Measurements from ENCODE around the gene DAGLA. TPM values are rescaled to one million over a fixed set of nuclear protein-coding genes. Genes with fewer than 3 reads are reported as not detected.

Gene DAGLA, protein sequence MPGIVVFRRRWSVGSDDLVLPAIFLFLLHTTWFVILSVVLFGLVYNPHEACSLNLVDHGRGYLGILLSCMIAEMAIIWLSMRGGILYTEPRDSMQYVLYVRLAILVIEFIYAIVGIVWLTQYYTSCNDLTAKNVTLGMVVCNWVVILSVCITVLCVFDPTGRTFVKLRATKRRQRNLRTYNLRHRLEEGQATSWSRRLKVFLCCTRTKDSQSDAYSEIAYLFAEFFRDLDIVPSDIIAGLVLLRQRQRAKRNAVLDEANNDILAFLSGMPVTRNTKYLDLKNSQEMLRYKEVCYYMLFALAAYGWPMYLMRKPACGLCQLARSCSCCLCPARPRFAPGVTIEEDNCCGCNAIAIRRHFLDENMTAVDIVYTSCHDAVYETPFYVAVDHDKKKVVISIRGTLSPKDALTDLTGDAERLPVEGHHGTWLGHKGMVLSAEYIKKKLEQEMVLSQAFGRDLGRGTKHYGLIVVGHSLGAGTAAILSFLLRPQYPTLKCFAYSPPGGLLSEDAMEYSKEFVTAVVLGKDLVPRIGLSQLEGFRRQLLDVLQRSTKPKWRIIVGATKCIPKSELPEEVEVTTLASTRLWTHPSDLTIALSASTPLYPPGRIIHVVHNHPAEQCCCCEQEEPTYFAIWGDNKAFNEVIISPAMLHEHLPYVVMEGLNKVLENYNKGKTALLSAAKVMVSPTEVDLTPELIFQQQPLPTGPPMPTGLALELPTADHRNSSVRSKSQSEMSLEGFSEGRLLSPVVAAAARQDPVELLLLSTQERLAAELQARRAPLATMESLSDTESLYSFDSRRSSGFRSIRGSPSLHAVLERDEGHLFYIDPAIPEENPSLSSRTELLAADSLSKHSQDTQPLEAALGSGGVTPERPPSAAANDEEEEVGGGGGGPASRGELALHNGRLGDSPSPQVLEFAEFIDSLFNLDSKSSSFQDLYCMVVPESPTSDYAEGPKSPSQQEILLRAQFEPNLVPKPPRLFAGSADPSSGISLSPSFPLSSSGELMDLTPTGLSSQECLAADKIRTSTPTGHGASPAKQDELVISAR
- total RNA-seq: 1.3 and 1.8 TPM in 2 replicates

DNA sequence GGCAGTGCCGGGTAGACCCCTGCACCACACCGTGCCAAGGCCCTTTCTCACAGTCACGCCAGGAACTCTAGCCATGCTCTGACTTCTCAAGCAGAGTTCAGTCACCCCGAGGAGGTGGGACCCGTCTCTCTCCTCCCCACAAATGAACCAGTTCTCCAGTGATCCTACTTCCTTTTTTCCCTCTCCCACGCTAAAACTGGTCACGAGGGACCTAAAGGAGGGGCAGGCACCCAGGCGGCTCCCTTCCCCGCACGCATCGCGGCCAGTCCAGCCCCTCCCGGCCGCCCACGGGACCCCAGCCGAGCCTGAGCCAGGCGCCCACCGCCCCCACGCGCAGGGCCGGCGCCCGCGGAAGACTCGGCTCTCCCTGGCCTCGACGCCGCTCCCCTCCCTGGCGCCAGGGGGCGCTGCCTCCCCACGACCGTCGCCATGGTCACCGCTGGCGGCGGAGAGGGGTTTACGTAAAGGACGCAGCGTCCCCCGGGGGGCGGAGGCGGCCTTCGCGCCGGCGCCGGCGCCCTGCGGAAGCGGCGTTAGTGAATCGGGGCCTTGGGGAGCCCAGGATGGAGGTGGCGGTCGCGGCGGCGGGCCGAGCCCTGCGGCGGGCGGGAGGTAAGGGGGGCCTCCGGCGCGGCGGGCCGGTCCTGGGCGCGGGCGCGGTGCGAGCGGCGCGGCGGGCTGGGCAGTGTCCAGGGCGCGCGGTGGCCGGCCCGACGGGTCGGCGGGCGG is at the start of gene DAGLA:
DAGLA (plus strand) TSS at position 499 of the 729 bp plus-strand sequence. CDS start 39,765 bp downstream, outside the sequence.

DNA sequence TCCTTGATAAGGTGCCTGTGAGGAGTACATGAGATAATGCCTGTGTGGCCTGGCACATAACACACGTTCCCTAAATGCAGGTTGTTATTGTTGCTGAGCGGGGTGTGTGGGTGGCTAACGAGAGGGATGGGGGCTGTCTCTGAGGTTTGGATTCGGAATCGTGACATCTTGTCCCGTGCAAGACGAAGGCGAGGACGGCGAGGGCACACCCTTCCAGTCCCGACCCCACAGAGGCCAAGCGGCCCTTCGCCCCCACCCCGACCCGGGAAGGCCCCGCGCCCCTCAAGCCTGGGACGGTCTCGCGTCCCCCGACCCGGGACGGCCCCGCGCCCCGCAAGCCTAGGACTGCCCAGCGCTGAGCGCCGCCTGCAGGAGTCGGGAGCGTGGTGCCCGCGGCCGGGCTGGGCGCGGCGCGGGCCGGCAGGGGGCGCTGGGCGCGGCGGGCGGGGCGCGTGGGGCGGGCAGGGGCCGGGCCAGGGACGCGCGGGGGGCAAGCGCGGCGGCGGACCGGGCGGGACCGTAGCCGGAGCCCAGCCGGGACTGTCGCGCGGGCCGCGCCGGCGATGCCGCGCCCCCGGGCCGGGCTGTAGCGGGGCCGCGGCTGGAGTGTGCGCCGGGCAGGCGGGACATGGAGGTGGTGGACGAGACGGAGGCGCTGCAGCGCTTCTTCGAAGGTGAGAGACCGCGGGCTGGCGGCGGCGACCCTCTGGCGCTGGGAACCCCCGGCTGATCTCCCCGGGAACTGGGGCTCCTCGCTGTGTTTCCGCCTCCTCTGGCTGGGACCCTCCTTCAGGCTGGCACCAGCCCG is 72.1 kb downstream of the DAGLA start, which contains the start of gene MYRF:
MYRF (plus strand) TSS at position 520 of the 808 bp plus-strand sequence; CDS start at position 629, 109 bp downstream.

DNA sequence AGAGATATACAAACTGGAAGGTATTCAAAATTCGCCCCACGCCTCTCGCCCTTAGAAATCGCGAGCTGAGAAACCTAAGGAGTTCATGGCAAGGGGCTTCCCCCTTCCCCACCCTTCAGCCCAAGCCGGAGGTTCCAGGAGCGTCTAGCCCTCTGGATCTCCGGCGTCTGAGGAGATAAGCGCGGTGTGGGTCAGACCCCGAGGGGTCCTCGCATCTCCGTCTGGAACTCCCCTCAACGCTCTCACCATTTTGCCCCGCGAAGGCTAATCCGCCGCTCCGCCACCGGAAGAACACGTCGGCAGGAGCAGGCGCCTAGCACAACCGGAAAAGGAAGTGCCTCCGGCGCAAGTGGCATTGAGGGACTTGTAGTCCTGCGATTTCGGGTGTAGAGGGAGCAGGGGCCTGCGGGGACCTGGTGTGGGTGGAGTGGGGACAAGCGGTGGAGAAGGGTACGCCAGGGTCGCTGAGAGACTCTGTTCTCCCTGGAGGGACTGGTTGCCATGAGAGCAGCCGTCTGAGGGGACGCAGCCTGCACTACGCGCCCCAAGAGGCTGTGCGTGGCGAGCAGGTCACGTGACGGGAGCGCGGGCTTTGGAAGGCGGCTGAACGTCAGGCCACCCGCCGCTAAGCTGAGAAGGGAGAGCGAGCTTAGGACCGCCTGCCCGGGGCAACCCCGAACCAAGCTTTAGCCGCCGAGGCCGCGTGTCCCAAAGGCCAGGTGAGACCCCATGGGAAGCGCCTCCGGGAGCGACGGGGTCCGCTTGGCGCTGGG is 112.3 kb downstream of the DAGLA start, which contains the start of the genes FEN1 and TMEM258:
FEN1 (plus strand) TSS at position 602 of the 773 bp plus-strand sequence. CDS start 2,451 bp downstream, outside the sequence.
TMEM258 (minus strand) TSS at position 290 of the 773 bp plus-strand sequence; CDS start at position 249, 41 bp downstream.

Other genes with a start within 250 kb of the DAGLA start
- not detected in 2 replicates for gene LRRC10B, start 171.6 kb upstream of the DAGLA start, total RNA-seq
- 0.54 and 0.97 TPM in 2 replicates for gene SYT7, start 99.3 kb upstream of the DAGLA start, total RNA-seq
- gene MYRF, start 72.2 kb downstream of the DAGLA start, total RNA-seq: 2.3 and 3.4 TPM in 2 replicates
- 74.9 and 75.2 TPM in 2 replicates for gene TMEM258, start 112.2 kb downstream of the DAGLA start, total RNA-seq
- 12.5 and 19.0 TPM in 2 replicates for gene FEN1, start 112.5 kb downstream of the DAGLA start, total RNA-seq
- 57.9 and 122 TPM in 2 replicates for gene FADS1, start 136.6 kb downstream of the DAGLA start, total RNA-seq
- gene FADS2, start 147.9 kb downstream of the DAGLA start, total RNA-seq: 156 and 443 TPM in 2 replicates
- 157 and 201 TPM in 2 replicates for gene FADS3, start 211.2 kb downstream of the DAGLA start, total RNA-seq
- 3.9 and 7.2 TPM in 2 replicates for gene RAB3IL1, start 237.2 kb downstream of the DAGLA start, total RNA-seq

Data from cardiac atrium fibroblast (primary cell).